Panc1 (cell line): Measurements from ENCODE around the gene ATP8B2. TPM values are rescaled to one million over a fixed set of nuclear protein-coding genes. Genes with fewer than 3 reads are reported as not detected.
A peak's percentile ranks its signal among the peaks of the same experiment; 100 is the strongest.

Source experiments
- ATAC-seq: fragments of 200-7000 bp; cut with Tn5 transposase; 2 replicates; pipeline ENCODE4 v1.9.1; 2020; ENCODE audit warnings: mild to moderate bottlenecking, moderate library complexity
- BruUV-seq: library from RNA; stranded (reverse); fragments of 400-500 nt; replicated peaks from 2 replicates; lab custom pipeline; 2021; lab: Mats Ljungman, UMichigan
- CTCF ChIA-PET: fragments of 300-600 bp; sonication (Branson Sonifier 250); formaldehyde crosslinking; loops from one replicate; lab custom pipeline; 2022; ENCODE audit warnings: antibody characterized with exemption; lab: Charles Lee
- POLR2A ChIA-PET: fragments of 300-600 bp; sonication (Branson Sonifier 250); formaldehyde crosslinking; loops from one replicate; lab custom pipeline; 2022; ENCODE audit warnings: antibody characterized with exemption; lab: Charles Lee
- DNase-seq: peaks from one replicate; pipeline ENCODE4 v3.0.0-alpha.2; 2010; ENCODE audit warnings: low read depth, low spot score
- H3K27ac ChIP-seq: 2 replicates; pipeline ENCODE4 v1.5.1; 2011; ENCODE audit warnings: mild to moderate bottlenecking, low read length, inconsistent platforms
- H3K27me3 ChIP-seq: fragments of 200-500 bp; sonication (Bioruptor generic); 2 replicates; pipeline ENCODE4 v1.6.0; 2014; ENCODE audit warnings: low read length, inconsistent platforms; ENCODE audit not compliant: control insufficient read depth, insufficient read depth
- H3K36me3 ChIP-seq: fragments of 200-500 bp; sonication (Bioruptor generic); 2 replicates; pipeline ENCODE4 v1.5.1; 2014; ENCODE audit warnings: inconsistent platforms, mild to moderate bottlenecking, low read length, moderate library complexity; ENCODE audit not compliant: control insufficient read depth, insufficient read depth
- H3K4me1 ChIP-seq: 2 replicates; pipeline ENCODE4 v1.5.1; 2011; ENCODE audit warnings: inconsistent platforms, mild to moderate bottlenecking, low read length, moderate library complexity; ENCODE audit not compliant: control insufficient read depth, insufficient read depth
- H3K4me3 ChIP-seq, 2 experiments: 2 replicates each; pipeline ENCODE4 v1.5.1; 2011 to 2012; ENCODE audit warnings: low read depth in 2 of 2, low read length in 2 of 2, mild to moderate bottlenecking in 2 of 2, inconsistent platforms in 1 of 2, moderate library complexity in 1 of 2
- H3K9me3 ChIP-seq: fragments of 200-500 bp; sonication (Bioruptor generic); 2 replicates; pipeline ENCODE4 v1.5.1; 2014; ENCODE audit warnings: low read depth, mild to moderate bottlenecking, inconsistent platforms, low read length, moderate library complexity; ENCODE audit not compliant: control insufficient read depth, insufficient read depth
- CTCF ChIP-seq: fragments of 450-650 bp; IDR thresholded peaks from 2 replicates; pipeline ENCODE4 v1.5.1; 2017; ENCODE audit warnings: mild to moderate bottlenecking
- POLR2AphosphoS5 ChIP-seq: IDR thresholded peaks from 2 replicates; pipeline ENCODE4 v1.6.1; 2012; ENCODE audit warnings: mild to moderate bottlenecking, low read depth, low read length, moderate library complexity
- REST ChIP-seq, 2 experiments: IDR thresholded peaks; 2 replicates each; pipeline ENCODE4 v1.6.1; 2011 to 2012; ENCODE audit warnings: low read depth in 2 of 2, control low read depth in 1 of 2, low read length in 1 of 2, mild to moderate bottlenecking in 1 of 2, moderate library complexity in 1 of 2; ENCODE audit not compliant: insufficient read depth in 1 of 2
- SIN3A ChIP-seq: IDR thresholded peaks from 2 replicates; pipeline ENCODE4 v1.6.1; 2012; ENCODE audit warnings: low read depth, mild to moderate bottlenecking, low read length, moderate library complexity, borderline replicate concordance; ENCODE audit not compliant: insufficient read depth
- TCF7L2 ChIP-seq: IDR thresholded peaks from 2 replicates; pipeline ENCODE4 v1.6.1; 2011; ENCODE audit warnings: mild to moderate bottlenecking, low read depth, low read length, inconsistent platforms
- in situ Hi-C: cut with HindIII; loops from 2 replicates; pipeline ENCODE4 v1.10.0; 2016; ENCODE audit warnings: low sequenced_read_pairs, low pct_unique_long_range_greater_than_20kb
- intact Hi-C: fragments of 100-400 bp; cut with micrococcal nuclease; formaldehyde crosslinking; loops from one replicate; pipeline ENCODE4 v1.10.0; 2022; ENCODE audit not compliant: unreplicated experiment
- total RNA-seq: library from RNA; stranded (reverse); gene quantifications from one replicate; pipeline ENCODE4 v1.2.1, GENCODE V29; 2021; ENCODE audit not compliant: unreplicated experiment

Gene ATP8B2
- total RNA-seq, 1 experiment from 2014 or later: 14.7 TPM

- CTCF ChIA-PET: interaction anchor here (0.6 to 2.2 kb wide), 2 partner anchors 10 to 16 kb away, joined by 3 to 8 read pairs; no protein-coding TSS in a partner anchor
- intact Hi-C loops: no loop called here
- H3K9me3 ChIP-seq: no peaks in the 10 kb centered on the region
- H3K4me3 ChIP-seq: no peak overlapping the region
- no peak for DNase-seq
- no peak overlapping the region for H3K27ac ChIP-seq
- TF ChIP-seq CTCF (peak; percentile 90), TCF7L2 (no peak), SIN3A (no peak), POLR2AphosphoS5 (no peak)
- peaks cover 2% of the 10 kb centered on the region; the same call in 1 of the 2 replicates for H3K36me3 ChIP-seq
- POLR2A ChIA-PET: no interaction called here
- H3K4me1 ChIP-seq: no peaks in the 10 kb centered on the region
- BruUV-seq: no TSS peak
- ATAC-seq: no peak
- no peaks in the 10 kb centered on the region for H3K27me3 ChIP-seq
- in situ Hi-C loops: no loop called here
These were observed 19.9 kb downstream of the ATP8B2 start for GRCh38 chr1:154344977-154345837.

GRCh38 chr1:154346276-154346917, 21.1 kb downstream of the ATP8B2 start:
- intact Hi-C loops: no loop called here
- POLR2A ChIA-PET: no interaction called here

More at GRCh38 chr1:154346276-154346917, 21.1 kb downstream of the ATP8B2 start:
- no peak for TF ChIP-seq REST (IDR thresholded peaks at IDR 0.05; ENCODE audit: insufficient read depth in 1 of 2, low read depth in 2 of 2, low read length in 1 of 2)
- no peak for TF ChIP-seq POLR2AphosphoS5
- no peak for TF ChIP-seq TCF7L2
- TF ChIP-seq CTCF: no peak
- TF ChIP-seq SIN3A: no peak
- BruUV-seq: no TSS peak
- Histone ChIP-seq H3K27ac (no peak overlapping the region), H3K4me3 (no peak overlapping the region), H3K27me3 (no peaks in the 10 kb centered on the region), H3K4me1 (no peaks in the 10 kb centered on the region), H3K9me3 (no peaks in the 10 kb centered on the region), H3K36me3 (peaks cover 2% of the 10 kb centered on the region; the same call in 1 of the 2 replicates)
- DNase-seq: no peak
- CTCF ChIA-PET: no interaction called here
- ATAC-seq: no peak
- in situ Hi-C loops: no loop called here
